Inferior parietal cortex (tissue), 1 donor: Measurements from ENCODE around the gene TNP2.

ENCODE experiments used
- DNase-seq: peaks from one replicate; pipeline ENCODE4 v3.0.0-alpha.2; 2016; ENCODE audit errors: extremely low spot score

TNP2 gene

DNA sequence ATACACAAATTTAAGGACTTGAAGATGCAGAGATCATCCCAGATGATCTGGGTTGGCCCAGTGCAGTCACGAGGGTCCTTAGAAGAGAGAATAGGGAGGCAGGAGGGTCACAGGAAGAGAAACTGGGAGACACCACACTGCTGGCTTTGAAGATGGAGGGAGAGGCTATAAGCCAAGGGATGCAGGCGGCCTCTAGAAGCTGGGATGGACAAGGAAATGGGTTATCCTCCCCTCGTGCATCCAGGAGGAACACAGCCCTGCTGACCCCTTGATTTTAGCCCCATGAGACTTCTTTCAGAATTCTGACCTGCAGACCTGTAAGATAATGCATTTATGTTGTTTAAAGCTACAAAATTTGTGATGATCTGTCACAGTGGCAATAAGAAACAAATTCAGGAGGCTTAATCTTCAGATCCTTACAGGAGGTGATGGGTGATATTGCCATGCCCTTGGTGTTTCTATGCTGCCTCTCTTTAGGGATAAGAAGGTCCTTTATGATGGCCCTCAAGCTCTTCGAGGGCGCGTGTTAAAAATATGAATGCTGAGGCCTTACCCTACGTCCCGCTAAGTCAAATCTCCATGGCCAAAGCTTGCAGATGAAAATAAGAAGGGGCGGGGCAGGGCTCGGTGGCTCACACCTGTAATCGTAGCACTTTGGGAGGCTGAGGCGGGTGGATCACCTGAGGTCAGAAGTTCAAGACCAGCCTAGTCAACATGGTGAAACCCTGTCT lies 8.6 kb upstream of the TNP2 start:
- DNase-seq = no peak

DNA sequence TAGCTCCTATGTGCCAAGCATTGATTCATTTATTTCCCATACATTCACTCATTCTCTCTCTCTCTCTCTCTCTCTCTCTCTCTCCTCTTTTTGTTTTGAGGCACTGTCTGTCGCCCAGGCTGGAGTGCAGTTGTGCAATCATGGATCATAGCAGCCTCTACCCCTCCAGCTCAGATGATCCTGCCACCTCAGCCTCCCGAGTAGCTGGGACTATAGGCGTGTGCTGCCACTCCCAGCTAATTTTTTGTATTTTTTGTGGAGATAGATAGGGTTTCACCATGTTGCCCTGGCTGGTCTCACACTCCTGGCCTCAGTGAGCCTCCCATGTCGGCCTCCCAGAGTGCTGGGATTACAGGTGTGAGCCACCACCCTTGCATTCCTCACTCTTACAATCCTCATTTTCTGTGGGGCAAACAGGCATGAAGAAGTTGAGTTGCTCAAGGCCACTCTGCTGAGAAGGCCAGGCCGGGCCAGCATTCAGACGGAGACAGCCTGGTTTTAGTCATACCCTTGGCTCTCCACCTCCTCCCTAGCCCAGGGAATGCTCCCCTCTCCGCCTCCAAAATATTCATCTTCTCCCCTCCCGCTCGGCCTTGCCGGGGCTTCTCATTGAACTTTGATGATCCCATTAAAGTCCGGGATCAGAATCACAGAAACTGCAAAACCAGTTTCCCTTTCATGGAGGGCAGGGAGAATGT lies 7.9 kb upstream of the TNP2 start:
- DNase-seq = no peak

DNA sequence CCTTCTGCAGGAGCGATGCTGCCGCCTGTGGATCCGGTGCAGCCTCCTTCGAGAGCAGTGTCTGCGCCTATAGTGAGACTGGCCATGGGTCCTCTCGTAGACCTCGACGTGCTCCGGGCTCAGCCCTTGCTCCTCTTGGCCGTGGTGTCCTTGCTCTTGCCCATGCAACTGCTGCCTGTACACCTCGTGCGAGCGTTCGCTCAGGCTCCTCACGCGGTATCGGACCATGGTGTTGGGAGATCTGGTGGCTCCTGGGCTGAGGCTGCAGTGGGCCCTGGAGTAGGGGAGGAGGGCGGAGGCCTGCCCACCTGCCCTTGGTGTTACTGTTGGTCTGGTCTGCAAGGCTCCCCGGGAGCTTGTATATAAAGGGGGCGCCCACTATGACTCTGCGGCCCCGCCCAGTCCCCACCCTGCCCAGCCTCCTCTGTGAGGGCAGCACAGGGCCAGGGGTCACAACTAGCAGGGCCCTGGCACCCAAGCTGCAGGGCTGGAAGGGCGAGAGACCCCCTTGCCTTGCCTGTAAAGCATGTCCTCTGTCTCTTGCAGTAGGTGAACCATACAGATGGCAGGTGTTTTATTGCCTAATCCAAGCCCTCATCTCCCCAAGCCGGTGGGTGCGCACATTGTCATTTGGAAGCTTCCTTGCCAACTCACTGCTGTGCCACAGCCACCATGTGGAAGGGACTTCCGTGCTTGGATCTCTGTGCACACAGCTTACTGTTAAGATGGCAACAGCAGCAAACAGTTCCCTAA lies 7.2 kb upstream of the TNP2 start, which contains the start of gene PRM2:
Gene PRM2 (minus strand): TSS at position 338 of the 753 bp plus-strand sequence. CDS start 110 bp downstream, at position 228.
- no peak for DNase-seq

DNA sequence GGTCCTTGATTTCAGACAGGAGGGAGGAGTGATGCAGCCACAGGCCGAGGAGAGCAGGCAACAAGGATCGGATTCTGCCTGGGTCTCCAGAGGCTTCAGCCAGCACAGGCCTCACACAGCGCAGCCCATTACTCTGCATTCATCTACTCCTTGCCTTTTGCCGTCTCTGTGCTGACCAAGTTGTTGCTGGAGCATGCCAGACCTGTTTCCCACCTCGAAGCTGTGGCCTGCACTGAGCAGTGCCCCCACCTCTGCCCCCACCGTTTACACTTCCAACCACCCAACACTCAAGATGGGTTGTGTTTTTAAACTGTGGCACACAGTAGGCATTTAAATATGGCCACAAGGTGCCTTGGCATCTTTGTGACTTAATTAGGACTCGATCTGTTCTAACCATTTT lies 5.8 kb upstream of the TNP2 start:
- DNase-seq = no peak

DNA sequence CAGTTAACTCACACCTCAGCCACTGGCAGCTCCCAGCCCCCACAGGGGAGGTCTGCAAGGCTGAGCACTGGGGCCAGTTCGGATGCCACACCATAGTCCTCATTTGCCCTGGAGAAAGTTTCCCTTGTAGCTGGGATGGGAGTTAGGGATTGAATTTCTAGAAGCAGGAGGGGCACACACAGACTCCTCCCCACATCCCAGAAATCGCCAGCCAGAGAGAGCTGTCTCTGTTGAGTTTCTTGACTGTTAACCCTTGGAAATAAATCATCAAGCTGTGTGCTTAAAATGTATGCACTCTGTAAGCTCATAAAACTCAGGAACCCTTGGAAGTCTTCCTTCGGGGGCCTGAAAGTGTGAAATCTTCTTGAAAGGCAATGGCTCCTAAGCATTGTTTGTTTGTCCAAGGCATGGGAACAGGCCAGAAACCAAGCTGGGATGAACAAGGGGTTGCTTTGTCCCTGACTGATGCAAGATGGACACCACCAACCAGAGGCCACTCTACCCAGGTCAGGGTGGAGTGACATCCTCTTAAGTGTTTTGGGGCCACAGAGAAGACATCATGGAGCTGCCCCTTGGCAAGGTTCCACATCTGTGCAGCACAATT lies 4.7 kb upstream of the TNP2 start:
- DNase-seq = no peak

DNA sequence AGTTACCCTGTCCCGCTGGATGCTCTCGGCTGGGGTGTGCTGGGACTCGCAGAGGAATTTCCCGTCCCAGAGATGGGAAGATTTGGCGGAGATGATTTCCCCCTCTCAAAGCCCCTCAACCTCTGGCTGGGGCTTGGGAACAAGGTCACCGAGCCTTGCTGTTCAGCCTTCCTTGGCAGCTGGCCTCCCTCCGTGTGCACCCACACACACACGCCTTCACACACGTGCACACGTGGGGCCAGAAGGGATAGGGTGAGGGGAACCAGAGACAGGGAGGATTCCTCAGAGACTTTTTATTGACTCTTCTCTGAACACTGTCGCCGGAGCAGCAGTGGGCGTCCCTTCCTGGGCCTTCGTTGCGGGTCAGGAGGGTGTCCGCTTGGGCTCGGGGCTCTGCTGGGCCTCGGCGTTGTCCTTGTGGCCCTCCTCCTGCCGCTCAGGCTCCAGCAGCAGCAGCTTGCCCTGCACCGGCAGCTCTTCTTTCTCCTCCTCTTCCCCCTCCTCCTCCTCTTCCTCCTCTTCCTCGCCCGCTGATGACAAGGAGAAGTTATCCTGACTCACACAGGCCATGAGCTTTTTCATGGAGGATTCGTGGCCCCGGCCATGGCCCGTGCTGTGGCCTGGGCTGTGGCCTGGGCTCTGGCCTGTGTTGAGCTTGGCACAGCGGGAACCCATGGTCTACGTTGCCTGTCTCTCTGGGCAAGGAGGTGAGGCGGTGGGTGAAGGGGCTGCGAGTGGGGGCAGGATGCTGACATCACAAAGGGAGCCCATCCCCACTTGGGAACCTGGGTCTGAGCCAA lies 4.0 kb upstream of the TNP2 start, which contains the start of gene PRM3:
Gene PRM3 (minus strand): TSS at position 709 of the 800 bp plus-strand sequence. CDS start 34 bp downstream, at position 675.
- DNase-seq = no peak

DNA sequence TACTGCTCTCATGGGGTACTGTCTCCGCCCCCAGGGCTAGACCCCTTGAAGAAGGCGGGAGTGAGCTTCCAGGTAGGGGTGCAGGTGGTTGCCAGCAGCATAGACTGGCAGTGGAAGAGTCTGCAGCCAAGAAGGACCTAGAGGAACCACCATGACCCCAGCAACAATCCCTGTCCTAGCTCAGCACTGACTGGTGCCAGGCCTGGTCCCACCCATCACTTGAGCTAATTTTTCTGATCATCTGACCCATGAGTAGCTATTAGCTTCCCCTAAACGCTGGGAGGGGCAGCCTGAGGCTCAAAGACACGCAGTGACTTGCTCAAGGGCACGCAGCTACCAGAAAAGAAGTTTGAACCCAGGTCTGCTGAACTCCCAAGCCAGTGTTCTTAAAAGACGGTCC lies 3.4 kb upstream of the TNP2 start:
- DNase-seq = no peak

DNA sequence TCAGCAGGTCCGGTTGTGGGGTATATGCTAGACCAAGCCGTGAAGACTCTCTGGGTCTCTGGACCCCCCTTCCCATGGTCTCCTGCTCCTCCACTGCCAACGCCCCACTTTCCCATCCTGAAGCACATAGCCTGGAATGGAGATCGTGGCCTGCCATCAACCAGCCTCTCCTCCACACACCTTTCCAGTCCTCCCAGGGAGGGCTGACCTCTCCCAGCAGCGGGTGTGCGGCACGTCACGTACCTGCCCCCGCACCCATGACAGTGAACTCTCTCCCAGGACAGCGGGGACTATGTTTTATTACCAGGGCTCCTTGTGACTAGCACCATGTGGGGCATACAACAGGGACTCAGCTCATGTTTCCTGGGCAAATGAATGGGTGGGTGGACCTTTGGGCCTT lies 2.5 kb upstream of the TNP2 start:
- no peak for DNase-seq

DNA sequence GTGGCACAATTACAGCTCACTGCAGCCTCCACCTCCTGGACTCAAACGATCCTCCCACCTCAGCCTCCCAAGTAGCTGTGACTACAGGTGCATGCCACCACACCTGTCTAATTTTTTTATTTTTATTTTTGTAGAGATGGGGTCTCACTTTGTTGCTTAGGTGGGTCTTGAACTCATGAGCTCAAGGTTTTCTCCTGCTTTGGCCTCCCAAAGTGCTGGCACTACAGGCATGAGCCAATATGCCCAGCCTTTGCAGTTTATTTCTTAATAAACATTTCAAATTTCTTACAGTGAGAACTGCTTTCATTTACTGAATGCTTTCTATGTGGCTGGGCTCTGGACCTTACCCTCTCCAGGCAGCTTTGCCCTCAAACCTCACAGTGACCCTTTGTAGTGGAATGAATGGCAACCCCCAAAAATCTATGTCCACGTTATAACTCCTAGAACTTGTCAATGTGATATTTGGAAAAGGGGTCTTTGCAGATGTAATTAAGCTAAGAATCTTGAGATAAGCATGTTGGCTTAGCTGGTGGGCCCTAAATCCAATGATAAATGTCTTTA lies 1.6 kb upstream of the TNP2 start:
- DNase-seq = no peak

DNA sequence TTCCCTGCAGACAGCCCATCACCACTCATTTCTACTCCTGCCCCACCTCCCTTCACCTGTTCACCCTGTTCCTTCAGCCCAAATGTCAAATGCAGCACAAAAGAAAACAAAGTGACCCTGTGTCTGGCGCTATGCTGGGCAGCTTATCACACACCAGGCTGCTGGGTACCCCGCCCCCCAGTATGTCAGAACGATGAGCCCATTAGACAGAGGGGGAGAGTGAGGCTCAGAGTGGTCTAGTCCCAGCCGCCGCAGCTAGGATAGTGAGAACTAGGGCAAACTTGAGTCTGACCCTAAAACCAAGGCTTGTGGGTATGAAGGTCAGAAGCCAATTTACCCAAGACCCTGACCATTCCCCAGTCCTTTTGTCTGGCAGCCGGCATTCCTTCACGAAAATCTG lies 4.0 kb downstream of the TNP2 start:
- no peak for DNase-seq

DNA sequence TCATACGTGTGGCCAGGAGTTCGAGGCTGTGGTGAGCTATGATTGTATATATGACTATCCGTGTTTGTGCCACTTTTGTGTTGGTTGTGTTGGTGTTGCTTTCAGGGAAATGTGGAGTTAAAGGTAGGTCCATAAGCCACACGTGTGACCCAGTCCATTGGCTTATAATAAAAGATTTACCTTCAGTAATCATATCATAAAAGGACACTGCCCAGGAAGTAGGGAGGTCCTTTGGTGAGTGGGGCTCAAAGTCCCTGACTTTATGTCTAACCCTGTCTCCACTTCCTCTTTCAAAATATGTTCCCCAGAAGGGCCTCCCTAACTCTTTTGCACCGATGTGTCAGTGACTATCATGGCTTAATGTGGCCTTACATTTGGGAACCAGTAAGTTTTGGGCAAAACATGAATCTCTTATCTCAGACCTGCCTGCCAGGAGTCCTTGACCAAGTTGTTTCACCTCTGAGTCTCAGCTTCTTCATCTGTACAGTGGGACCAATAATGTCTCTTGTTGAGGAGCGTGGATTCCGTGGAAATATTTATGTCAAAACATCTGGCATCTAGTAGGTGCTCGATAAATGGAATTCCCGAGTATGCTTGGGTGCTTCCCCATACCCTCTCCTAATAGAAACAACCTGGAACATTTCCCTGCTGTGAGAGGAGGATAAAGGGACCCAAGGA lies 4.8 kb downstream of the TNP2 start:
- DNase-seq = no peak

DNA sequence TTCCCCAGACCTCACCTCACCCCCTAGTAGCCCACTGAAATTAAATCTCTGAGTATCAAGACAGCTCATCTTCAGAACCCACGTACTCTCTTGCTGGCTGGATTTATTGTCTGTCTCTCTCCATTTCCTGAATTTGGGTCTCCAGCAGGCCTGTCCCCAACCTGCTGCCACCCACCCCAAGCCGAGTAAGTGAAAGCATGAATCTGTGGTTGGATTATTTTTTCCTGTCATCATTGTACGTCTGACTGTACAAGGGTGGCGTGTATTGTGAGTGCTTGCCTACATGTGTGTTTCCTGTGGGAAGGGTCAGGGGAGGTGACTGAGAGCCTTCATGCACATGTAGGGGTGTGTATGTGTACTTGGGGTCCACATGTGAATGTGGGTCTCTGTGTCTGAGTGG lies 5.4 kb downstream of the TNP2 start:
- no peak for DNase-seq

DNA sequence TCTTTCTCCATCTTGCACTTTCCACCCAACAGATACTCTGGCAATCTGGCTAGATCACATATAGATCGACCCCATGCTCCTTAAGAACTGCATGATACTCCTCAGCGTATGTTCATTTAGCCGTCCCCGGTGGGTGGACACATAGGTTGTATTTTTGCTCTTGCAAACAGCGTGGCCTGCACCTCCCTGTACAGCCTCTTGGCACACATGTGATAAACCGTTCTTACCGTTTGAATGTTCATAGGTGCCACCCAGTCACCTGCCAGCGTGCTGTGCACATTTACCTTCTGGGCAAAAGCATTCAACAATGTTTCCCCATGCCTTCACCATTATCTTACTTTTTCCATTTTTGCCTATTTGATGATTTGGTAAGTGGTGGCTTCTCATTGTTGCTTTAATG lies 6.2 kb downstream of the TNP2 start:
- DNase-seq = no peak

DNA sequence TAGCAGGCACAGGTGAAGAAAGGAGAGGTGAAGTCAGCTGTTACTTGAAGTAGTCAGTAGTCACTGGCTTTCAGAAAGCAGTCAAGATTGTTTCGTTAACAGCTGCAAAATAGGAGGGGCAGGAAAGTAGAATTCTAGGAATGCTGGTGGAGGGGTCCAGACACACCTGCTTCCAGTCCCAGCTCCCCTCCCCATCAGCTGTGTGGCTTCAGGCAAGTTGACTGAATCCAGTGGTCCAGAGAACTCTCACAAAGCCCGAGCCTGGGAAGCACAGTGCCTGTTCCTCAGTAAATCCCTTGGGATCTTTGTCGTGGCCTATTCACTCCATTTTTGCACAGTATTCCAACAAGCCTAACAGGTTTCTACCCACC lies 8.5 kb downstream of the TNP2 start:
- no peak for DNase-seq

DNA sequence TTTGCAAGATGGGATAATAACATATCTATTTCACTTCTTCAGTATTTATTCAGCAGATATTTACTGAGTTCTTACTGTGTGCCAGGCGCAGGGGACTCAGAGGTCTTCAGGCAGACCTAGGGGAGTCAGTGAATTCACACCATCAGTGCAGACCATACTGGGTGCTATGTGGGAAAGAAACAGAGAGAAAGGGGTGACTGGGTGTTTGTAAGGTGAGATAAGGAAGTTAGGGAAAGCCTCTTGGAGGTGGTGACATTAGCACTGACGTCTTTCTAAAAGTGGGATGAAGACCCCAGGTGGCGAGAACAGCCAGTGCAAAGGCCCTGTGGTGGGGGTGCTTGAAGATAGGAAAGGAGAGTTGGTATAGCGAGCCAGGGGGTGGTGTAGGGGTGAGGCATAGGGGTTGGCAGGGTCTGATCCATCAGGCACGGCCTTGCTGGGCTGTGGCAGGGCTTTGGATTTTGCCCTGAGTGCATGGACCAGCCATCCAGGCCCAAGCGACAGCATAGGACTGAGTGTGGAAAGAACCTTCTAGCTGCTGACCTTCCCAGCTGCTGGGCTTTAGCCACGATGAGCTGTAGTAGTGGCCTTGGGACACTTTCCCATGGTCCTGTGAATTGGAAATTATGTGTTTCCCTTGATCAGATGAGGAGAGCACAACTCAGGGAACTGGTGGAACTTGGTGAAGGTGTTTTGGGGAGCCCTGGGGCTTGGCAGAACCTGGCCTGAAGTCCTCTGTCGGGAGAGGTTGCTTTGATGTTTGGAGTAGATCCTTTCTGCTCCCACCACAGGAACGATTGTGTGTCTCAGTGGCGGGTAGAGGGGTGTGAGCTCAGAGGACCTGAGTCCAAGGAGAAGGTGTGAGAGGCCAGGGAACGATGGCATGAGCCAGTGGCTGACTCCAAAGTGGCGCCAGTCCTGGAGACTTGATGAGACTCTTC lies 9.2 kb downstream of the TNP2 start:
- no peak for DNase-seq

DNA sequence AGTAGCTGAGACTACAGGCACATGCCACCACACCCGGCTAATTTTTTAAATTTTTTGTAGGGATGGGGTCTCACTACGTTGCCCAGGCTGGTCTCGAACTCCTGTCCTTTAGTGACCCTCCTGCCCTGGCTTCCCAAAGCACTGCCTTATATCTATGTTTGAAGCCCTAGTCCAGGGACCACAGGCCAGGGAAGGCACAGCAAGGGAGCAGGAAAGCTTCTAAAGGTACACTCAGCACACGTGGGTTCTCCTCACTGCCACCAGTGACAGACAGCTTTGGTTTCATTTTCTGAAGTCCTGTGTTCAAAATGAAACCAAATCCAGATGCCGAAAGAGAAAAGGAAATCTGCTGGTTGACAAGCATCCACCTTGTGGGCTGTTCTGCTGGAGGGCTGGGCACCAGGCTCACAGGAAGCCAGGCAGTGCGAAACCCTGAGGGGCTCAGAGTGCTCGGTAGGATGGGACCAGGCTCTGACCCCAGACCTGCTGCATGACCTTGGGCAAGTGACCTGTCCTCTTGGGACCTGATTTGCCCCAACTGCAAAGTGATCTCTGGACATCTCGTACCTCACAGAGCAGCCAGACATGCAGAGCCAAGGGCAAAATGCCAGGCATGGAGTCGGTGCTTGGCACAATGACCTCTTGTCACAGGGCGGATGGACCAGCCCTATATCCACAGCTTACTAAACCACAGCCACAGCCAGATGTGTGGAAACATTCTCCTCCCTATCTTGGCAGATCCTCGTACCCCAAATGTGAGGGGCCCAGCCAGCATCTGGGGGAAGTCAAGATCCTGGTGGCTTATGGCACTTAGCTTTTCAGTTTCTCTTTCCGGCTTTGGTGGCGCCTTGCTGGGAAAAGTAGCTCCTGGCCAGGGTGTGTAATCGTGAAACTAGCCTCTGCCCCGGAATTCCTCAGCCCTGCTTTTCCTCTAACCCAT lies 10.3 kb downstream of the TNP2 start:
- DNase-seq = peak; percentile 61

DNA sequence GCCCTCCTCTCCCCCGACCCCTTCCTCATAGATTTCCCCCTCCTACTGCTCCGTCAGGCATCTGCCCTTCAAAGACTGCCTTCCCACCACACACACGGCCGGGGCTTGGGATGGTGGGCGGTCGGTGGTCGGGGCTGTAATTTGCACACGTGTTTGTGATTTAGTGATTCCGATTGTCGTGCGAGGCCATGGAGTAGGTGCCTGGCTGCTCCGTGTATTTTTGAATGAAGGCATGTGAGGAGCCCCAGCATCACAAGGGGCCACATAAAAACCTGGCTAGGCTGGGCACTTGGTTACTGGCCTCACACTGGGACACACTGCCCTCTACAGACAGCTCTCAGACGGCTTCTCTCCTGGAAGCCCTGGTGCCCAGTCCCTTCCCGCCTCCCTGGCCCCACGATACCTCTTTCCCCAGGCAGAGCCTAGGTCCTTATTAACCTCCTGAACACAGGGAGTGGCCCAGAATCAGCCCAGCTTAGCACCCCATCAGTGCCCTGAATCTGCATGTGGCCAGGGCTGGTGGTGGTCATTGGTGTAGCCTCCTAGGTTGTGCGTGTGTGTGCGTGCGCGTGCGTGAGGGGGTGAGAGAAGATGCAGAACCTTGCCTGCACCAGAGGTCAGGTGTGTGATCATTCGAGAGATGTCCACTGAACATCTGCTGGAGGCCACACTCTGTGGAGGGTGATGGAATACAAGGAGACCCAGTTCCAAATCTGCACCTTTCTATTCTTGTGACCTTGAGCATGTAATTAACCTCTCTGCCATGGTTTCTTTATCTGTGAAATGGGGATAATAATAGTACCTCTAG lies 11.8 kb downstream of the TNP2 start:
- peak; percentile 80 for DNase-seq
